Measurements from ENCODE around the gene LSAMP. TPM values are rescaled to one million over a fixed set of nuclear protein-coding genes. Genes with fewer than 3 reads are reported as not detected.
"Not testable (repeated sequence)": the region's sequence is repeated elsewhere in the genome, so short reads cannot be mapped to it uniquely, and the experiment has no call there.

Gene LSAMP
- total and polyA plus RNA-seq, 2 of the 4 experiments (the other 2 are of a cell fraction) = 7.9 to 8.0 TPM

DNA sequence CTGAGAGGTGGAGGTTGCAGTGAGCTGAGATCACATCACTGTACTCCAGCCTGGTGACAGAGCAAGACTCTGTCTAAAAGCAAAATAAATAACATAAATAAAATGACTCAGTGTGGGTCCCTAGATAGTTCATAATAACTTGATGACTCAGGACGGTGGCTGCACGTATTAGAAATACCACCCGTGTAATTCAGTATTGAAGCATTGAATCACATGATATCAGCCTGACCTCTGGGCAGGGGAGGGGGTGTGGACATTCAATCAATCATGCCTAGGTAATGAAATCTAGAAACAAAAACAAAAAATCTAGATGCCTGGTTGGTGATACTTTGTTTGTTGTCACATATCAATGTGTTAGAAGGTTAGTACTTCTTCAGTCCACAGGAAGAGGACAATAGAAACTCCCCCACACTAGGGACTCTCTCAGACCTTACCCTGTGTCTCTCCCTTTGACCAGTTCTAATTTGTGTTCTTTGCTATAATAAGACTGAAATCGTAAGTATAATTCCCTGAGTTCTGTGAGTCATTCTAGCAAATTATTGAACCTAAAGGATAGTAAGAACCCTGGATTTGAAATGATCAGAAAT is 644.7 kb downstream of the LSAMP start (continued):
- TF ChIP-seq MAFK (IDR thresholded peaks at IDR 0.05; ENCODE audit: low read depth, low read length) = peak; percentile 54

DNA sequence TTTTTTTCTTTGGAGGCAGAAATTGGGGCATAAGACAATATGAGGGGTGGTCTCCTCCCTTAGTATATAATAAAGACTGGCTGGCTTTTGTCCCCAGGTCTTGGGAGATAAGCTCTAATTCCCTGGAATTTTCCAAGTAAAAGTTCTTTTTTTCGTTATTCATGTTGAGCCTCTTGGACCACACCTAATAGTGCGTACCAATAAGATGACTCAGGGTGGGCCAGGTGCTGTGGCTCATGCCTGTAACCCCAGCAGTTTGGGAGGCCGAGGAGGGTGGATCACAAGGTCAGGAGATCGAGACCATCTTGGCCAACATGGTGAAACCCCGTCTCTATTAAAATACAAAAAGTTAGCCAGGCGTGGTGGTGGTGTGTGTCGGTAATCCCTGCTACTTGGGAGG is 645.2 kb downstream of the LSAMP start:
- H3K9ac ChIP-seq (ENCODE audit: low read depth, low read length); H3K79me1 ChIP-seq (ENCODE audit: low read depth in 1 of 2, low read length in 2 of 2); H3K4me2 ChIP-seq (ENCODE audit: low read depth, low read length); H2BK120ac ChIP-seq (ENCODE audit: low read depth, low read length); H3K23ac ChIP-seq (ENCODE audit: low read depth, low read length); H4K20me1 ChIP-seq (ENCODE audit: insufficient read depth, low read length); H3K18ac ChIP-seq (ENCODE audit: low read depth, low read length); H3K36me3 ChIP-seq (ENCODE audit: control insufficient read depth, insufficient read depth, low read length); ATAC-seq (ENCODE audit: low read depth); POLR2A ChIA-PET (ENCODE audit: unreplicated experiment); DNase-seq; dilution Hi-C loops (cut with HindIII; ENCODE audit: low sequenced_read_pairs, unreplicated experiment); H3K4me3 ChIP-seq (ENCODE audit: insufficient read depth, low read depth, low read length); H3K56ac ChIP-seq (ENCODE audit: extremely low read depth, insufficient read depth, low read length); BruUV-seq (replicated peaks); CTCF ChIA-PET; H3K14ac ChIP-seq (replicated peaks; ENCODE audit: low read depth, low read length); H3K9me1 ChIP-seq (ENCODE audit: insufficient read depth, low read length); H3K9me3 ChIP-seq (ENCODE audit: control insufficient read depth, insufficient read depth, low read length); H3K27me3 ChIP-seq (ENCODE audit: control insufficient read depth, insufficient read depth, low read length); H2AFZ ChIP-seq (replicated peaks; ENCODE audit: low read length, poor library complexity); H4K5ac ChIP-seq (ENCODE audit: low read depth, low read length); H2AK5ac ChIP-seq (ENCODE audit: low read depth, low read length); H3K27ac ChIP-seq (ENCODE audit: insufficient read depth, low read length); H2AK9ac ChIP-seq (replicated peaks; ENCODE audit: low read depth, low read length, poor library complexity): not testable (repeated sequence)
- H4K8ac ChIP-seq (ENCODE audit: low read depth in 2 of 2, low read length in 2 of 2) = peak overlapping the region in 1 of 2 experiments; percentile 35; a peak in 1 of 4 replicates
- intact Hi-C loops (cut with micrococcal nuclease) = loop anchor here (10.0 kb wide), 1 partner anchor 65 kb away; no protein-coding TSS in a partner anchor
- H4K91ac ChIP-seq (ENCODE audit: insufficient read depth, low read depth, low read length) = peak overlapping the region; percentile 78
- peak overlapping the region; percentile 27; the same call in 1 of the 2 replicates for H2BK20ac ChIP-seq (ENCODE audit: low read depth, low read length)
- H2BK15ac ChIP-seq (ENCODE audit: low read depth, low read length) = 0 out of 3 replicates have a peak overlapping the region, but pooled peaks have one; percentile 23
- H3K4ac ChIP-seq (ENCODE audit: low read depth, low read length) = peak overlapping the region; percentile 84
- in situ Hi-C loops (cut with MboI; ENCODE audit: low sequenced_read_pairs) = loop anchor here (25.0 kb wide), 2 partner anchors 963 to 1438 kb away; no protein-coding TSS in a partner anchor
- H3K4me1 ChIP-seq (ENCODE audit: control insufficient read depth, insufficient read depth, low read length) = peaks cover 11% of the 10 kb centered on the region
- peak overlapping the region; percentile 66 for H2BK5ac ChIP-seq (ENCODE audit: low read depth, low read length, poor library complexity, severe bottlenecking)
- WGBS, 2 experiments (ENCODE audit: extremely low coverage in 2 of 2, insufficient read length in 1 of 2) = no CpG with 5 or more reads among the region's 7 CpGs
